ENCODE data around the gene SLC2A6.

SLC2A6 gene

DNA sequence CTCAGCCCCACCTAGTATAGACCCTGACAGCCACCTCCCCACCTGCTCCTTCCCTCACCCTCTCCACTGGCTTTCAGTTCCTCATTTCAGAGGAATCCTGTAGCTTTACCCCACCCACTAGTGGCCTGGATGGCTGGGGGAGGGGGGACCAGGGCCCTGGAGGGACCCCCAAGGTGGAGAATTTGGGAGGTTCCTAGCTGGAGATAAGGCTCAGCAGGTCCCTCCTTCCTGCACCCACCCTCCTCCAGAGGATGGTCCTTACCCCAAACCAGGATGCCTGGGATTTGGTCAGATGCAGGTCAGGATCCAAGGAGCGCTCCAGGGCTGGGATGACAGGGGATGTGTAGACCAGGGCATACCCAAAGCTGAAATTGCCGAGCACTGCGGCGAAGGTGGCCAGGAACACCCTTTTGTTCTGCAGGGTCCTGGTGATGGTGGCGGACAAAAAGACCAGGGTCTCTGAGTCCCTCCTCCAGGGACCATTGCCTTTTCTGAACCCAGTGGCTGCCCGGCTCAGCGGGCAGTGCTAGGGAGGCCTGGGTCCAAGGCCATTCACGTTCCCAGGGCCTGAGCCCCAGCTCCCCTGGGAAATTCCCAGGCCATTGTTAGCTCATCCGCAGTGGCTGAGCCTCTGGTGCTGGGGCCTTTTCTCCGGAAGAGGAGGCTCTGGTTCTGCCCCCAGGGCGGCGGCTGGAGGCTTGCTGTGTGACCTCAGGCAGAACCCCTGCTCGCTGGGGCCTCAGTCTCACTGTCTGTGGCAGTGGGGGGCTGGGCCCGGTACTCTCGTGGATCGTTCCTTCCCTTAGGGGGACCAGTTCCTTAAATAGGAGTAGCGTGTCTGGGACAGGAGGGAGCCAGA lies 678 bp downstream of the SLC2A6 start:
- DNase-seq (ENCODE audit: low read depth in 2 of 2) = no peak

DNA sequence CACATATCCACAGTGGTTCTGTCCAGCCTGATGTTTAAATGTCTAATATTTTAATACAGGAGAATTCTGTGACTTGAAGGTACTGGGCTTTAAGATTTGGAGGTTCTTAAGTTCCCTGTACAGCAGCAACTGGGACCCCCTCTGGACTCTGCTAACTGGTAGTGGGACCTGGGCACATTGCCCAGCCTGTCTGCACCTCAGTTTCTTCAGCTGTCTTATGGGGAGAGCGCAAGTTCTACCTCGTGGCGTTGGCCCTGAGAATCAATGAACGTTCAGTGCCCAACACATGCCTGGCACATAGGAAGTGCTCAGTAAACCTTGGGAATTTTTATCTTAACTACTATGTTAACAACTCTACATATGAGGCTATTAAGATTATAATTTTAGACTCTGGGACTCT lies 1.4 kb downstream of the SLC2A6 start:
- no peak for DNase-seq (ENCODE audit: low read depth in 2 of 2)

DNA sequence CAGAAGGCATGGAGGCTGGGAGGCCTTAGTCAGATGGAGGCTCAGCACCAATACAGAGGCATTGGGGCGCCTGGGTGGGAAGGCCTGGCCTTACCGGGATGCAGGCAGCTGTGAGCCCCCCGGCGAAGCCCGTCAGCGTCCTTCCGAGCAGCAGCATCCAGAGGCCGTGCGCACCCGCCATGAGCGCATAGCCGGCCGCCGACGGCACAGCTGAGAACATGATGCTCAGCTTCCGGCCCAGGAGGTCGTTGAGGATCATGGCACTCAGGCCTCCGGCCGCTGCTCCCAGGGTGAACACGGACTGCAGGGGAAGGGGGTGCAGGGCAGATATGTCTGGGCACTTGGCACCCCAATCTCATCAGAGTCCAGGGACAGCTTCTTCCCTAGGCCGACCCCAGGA lies 2.0 kb downstream of the SLC2A6 start:
- no peak for DNase-seq (ENCODE audit: low read depth in 2 of 2)

DNA sequence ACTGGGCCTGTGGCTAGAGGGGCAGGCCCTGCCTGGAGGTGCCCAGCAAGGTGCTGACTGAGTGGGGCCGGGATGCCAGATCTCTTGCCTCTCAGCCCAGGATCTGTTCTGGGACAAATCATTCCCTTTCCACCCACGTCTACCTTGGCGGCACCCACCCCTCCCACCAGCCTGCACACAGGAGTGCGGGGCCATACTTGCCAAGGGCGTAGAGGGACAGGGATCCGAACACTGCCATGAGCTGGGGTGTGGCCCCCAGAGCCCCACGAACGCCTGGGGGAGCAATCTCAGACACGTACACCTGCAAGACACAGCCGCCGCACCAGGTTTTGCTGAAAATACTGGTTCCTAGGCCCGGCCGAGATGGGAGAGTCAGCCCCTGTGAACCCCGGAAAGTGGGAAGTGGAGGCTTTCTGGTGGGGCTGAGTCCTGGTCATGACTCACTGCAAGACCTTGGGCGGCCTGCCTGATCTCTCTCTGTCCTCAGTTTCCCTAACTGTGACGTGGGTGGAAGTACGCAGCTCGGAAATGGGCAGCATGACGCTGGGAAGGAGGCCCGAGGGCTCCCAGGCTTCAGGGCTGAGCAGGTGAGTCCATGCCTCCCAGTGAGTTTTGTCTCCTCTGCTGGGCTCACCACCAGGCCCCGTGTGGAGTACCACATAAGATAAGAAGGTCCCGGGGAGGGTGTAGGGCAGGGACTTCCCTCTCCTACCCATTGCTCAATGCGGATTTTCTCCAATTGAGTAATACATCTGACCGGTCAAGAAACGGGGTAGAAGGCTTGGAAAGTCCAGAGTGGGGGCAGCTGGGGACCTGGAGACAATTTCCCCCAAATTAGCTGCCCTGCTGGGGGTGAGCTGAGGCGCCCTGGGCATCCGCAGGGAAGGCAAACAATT lies 2.6 kb downstream of the SLC2A6 start:
- no peak for DNase-seq (ENCODE audit: low read depth in 2 of 2)

DNA sequence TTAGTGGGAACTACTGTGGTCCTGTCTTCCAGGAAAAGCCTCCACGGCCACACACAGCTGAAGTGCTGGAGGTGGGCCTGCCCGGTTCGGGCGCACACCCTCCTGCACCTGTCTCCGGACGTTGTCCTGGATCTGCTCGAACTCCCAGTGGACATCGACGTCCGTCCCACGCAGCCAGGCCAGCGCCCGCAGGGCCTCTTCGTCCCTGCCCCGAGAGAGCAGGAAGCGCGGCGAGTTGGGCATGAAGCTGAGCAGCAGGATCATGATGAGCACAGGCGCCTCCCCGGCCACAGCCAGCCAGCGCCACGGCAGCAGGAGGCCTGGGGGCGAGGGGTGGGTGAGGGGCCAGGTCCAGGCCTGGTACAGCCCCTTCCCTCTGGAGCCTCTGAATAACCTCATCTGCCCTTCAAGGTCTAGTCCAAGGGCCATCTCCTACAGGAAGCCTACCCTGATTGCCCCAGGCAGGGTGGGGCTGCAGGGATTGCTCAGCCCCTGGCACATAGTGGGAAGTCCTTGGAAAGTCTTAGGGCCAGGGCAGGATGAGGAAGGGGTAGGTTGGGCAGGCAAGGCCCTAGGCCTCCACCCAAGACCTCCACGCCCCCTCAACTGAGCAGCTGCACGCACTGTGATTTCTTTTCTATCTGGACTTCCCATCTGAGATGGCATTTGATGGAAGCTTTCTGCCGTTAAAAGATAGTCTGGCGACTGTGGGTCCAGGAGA lies 3.4 kb downstream of the SLC2A6 start:
- DNase-seq (ENCODE audit: low read depth in 2 of 2) = no peak

DNA sequence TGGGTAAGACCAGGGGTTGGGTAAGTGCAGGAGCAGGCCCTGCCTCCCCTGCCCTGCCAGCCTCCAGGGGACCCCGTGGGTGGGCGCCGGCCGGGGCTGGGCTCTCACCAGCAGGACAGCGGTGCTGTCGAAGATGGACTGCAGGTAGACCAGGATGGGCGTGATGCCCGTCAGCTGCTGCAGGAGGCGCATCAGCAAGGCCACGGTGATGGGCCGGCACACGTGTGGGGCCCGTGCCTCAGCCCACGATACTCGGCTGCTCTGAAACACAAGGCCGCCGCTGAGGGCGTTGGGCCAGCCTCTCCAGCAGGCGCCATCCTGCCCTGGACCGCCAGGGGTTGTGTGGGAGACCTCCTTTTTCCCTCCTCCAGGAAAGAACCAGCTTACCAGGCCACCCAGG lies 4.0 kb downstream of the SLC2A6 start:
- no peak for DNase-seq (ENCODE audit: low read depth in 2 of 2)

DNA sequence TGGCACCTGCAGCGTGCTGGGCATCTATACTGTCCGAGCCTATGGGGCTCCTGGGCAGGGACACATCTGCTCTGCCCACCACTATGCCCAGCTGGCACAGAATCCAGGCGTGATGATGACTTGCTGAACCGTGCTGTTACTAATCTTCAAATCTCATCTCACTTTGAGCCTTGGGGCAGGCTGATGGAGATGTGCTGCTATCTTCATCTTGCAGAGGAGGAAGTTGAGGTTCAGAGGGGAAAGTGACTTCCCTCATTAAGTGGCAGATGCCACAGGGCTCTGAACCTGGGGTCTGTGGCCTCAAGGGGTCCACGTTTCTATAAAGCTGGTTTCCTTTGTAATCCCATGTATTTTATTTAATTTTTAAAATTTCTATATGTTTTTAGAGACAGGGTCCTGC lies 4.7 kb downstream of the SLC2A6 start:
- DNase-seq (ENCODE audit: low read depth in 2 of 2) = no peak

DNA sequence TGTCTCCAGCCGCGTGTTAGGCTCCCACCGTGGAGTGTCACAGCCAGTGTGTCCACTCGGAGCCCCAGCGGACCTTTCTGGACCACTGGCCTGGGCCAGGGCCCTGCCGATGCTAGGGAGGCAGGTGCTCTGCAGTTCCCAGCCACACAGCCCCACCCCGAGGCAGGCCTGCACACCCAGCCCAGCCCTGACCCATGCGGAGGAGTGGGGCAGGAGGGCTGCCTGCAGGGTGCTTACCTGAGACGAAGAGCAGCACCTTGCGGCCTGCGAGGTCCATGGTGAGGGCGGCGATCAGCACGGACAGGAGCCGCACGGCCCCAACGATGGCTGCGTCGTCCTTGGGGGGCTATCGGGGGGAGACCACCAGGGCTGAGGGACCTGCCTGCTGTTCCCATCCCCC lies 5.2 kb downstream of the SLC2A6 start:
- DNase-seq (ENCODE audit: low read depth in 2 of 2) = no peak

DNA sequence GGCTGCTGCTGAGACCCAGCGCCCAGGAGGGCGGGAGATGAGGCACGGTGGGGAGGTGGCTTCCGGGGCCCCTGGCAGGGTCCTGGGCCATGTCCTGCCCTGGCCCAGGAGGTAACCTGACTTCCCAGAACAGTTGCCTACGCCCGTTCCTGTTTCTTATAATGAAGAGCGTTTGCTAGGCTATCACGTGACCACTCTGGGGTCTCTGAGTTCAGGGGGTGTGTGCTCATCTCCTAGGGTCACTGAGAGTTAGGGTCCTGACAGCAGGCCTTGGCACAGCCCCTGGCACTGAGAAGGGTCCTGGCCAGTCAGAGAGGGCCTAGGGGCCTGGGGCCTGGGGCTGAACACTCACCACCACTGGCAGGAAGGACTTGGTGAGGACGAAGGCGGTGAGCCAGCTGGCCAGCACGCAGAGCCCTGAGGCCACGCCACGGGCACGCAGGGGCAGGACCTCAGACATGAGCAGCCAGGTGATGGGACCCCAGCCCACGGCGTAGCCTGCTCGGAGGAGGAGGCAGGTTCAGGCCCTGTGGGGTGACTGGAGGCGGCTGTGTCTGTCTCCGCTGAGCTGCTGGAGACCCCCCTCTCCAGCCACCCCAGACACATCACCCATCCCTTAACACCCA lies 6.0 kb downstream of the SLC2A6 start:
- DNase-seq (ENCODE audit: low read depth in 2 of 2) = no peak

DNA sequence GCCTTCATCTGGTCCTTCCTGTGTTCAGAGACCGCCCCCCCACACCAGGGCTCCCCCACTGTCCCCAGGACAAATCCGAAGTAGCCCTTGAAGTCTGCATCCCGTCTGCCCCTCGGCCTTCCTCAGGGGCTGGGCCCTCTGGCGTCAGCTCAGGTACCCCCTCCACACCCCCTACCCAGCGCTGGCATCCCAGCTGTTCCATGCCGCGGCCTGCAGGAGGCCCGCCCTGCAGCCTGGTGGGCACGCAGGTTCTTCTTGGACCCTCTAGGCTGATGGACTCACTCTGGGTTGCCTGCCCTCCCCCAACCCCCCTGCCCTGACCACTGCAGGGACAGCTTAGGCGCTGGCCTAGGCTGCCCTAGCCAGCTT lies 6.6 kb downstream of the SLC2A6 start:
- no peak for DNase-seq (ENCODE audit: low read depth in 2 of 2)

DNA sequence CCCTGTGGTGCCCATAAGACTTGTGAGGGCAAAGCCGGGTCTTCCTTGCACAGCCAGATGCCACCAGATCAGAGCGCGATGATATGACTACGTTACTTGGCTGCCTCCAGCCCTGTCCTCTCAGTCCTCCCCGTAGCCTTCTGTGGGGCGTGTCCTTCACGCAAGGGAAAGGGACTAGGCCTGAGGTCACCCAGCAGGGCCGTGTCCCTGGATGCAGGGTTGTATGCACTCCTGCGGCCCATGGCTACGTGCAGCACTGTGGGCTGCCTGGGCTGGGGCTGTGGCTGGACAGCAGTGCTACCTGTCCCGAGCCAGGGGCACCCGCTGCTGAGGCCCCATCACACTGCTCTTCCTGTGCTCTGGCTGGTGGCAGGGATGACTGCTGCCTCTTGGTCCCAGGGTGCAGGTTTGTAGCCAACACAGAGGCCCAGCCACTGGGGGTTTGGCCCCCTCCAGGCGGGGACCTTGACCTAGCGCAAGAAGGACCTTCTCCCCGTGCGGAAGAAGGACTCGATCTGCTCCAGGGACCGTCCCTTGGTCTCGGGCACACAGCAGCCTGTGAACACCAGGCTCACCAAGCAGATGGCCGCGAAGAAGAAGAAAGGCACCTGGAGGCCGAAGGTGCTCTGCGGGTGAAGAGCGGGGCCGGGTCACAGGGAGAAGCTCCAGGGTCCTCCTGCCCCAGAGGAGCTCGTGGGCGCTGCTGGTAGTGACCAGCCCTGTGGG lies 7.2 kb downstream of the SLC2A6 start:
- DNase-seq (ENCODE audit: low read depth in 2 of 2) = no peak

DNA sequence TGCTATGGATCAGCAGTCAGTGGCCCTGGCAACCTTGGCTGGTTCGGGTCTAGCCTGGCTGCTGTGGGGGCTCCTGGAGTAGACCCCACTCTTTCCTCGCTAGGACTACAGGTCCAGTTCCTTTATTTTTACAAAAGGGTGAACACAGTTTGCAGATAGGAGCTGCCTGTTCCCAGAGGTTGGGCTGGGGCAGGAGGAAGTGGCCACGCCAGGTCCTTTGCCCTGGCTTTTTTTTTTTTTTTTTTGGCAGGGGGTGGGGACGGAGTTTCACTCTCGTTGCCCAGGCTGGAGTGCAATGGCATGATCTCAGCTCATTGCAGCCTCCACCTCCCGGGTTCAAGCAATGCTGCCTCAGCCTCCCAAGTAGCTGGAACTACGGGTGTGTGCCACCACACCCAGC lies 7.9 kb downstream of the SLC2A6 start:
- no peak for DNase-seq (ENCODE audit: low read depth in 2 of 2)

DNA sequence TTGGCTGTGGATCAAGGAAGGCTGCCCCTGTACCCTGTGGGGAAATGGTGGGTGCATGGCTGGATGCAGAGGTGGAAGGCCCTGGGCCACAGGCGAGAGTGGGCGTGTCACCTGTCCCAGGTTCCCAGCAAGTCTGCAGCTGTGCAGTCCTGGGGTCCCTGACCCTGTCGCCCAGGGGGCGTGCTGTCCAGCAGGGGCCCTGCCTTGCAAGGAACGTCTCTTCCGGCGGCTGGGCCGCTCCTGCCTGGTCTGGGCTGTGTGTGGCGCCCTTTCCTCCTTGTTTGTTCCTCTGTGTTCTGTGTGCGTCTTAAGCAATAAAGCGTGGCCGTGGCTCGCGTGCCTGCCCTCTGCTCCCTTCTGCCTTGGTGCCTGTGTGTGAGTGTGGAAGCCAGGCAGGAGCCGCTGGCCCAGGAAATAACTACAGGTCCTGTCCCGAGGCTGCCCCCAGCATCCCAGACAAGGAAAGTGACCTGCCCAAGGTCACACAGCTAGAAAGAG lies 8.4 kb downstream of the SLC2A6 start:
- no peak for DNase-seq (ENCODE audit: low read depth in 2 of 2)

DNA sequence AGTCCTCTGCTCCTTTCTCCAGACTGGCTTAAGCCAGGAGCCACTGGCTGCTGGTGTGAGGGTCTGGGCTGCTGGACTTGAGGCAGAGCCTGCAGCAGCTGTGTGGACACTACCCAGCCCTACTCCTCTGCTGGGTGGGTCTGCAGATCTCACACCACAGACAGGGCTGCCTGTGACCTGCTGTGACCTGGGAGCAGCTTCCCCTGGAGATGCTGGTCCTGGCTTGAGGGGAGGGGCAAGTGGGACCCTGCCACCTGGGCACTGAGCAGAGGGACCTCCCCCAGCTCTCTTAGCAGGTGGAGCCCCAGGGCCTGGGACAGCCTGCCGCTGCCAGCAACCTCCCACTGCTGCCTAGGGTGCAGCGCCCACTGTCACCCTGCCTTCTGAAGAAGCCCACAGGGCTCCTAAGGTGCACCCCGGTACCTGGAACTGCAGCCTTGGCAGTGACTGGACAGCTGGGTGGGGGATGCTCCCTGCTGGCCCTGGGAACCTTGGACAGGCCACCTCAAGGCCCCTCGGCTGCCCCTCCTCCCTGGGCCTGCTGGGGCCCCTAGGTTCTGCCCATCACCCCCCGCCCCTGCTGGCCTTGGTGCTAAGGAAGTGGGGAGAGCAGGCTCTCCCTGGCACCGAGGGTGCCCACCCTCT lies 10.0 kb downstream of the SLC2A6 start:
- DNase-seq (ENCODE audit: low read depth in 2 of 2) = no peak

DNA sequence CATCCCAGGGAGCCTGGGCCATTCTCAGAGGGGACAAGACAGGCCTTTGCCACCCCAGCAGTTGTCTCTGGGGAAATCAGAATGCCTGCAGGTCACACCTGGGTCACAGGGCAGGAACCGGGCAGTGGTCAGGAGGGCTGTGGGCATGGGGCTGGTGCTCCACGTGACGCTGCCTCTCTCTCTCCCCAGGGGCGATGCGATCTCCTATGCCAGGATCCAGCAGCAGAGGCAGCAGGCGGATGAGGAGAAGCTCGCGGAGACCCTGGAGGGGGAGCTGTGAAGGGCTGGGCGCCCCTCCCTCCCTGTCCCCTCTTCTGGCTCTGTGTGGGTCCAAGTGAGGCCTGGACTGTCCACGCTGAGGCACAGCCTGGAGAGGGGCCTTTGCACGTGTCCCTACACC lies 10.5 kb downstream of the SLC2A6 start:
- DNase-seq (ENCODE audit: low read depth in 2 of 2) = no peak

DNA sequence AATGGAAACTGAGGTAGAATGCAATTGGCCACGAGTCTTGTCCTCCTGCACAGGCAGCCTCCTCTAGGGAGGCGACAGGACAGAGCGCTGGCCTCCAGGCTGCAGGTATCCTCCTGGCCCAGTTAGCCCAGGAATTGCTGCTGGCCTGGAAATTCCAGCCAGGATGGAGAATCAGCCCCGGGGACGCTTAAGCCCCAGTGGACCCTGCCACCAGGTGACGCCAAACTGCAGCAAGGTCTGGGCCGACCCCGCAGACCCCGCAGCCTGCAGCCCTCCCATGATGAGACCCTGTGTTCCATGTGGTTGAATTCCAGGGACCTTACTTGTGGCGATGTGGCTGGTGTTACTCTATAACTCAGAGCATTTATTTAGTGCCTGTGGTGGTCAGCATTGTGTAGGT lies 11.8 kb downstream of the SLC2A6 start:
- no peak for DNase-seq (ENCODE audit: low read depth in 2 of 2)

DNA sequence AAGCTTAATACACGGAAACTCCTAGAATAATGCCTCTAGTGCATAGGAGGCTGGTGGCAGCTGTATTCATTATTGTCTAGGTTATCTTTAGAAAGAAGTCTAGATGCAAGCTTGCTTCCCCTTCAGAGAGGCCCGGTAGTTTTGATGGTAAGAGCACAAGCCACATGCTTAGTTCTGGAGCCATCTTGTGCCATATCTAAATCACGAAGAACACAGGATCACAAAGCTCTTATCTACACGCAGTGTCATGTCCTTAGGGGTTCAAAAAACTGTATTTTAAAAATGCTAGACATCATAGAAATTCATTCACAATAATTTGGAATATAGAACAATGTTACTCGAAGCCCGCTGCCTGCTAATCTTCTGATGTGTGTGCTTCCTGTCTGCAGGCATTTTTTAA lies 12.9 kb downstream of the SLC2A6 start:
- DNase-seq (ENCODE audit: low read depth in 2 of 2) = no peak

DNA sequence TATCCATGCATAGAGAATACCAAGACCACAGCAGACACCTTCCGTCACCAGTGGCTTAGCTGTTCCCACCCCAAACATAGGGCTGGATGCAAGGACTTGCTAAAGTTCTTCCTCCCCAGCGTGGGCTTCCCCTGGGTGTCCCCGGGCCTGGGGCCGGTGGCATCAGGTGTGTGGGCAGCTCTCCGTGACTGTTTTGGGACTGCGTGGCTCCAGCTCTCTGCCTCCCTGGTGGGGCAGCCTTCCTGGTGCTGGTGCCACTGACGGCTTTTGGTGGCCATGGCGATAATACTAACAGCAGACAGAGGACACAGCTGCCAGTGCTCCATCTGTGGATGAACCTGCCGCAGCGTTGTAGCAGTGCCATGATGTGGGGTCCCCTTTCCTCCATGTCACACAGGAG lies 14.3 kb downstream of the SLC2A6 start:
- DNase-seq (ENCODE audit: low read depth in 2 of 2) = no peak

DNA sequence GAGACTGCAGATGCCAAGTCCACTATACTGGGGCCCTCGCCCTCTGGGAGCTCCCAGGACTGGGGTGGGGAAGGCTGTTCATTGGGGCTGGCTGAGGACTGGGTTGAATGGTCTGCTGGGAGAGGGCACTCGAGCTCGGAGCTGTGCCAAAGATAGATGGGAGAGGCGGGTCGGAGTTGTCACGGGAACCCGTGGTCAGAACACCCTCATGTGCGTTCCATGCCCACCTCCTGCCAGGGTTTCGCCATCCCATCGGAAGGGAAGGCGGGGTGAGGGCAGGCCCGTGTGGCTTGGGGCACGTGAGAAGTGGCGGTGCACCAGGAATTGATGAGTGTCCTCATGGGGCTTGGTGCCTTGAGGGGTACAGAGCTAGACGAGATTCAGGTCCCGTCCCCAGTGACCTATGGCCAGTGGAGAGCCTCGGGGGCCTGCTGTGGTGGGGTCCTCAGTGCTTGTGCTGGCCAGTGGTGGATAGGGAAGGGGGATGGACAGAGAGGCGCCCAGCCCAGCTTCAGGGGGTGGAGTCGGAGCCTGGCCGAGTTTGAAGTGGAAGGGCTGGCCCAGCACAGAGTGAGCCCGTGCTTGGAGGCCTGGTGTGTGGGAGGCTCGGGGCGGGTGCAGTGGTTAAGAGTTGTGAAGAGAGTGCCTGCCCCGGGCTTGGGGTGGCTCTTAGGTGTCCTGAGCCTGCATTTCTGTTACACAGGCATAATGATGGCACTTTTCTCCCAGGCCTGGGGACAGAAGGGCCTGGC lies 14.9 kb downstream of the SLC2A6 start:
- no peak for DNase-seq (ENCODE audit: low read depth in 2 of 2)
